B cell (primary cell): Measurements from ENCODE around the gene ASTN2. TPM values are rescaled to one million over a fixed set of nuclear protein-coding genes. Genes with fewer than 3 reads are reported as not detected.

Experiments
- ATAC-seq: fragments of 200-7000 bp; cut with Tn5 transposase; one replicate; pipeline ENCODE4 v1.10.0; 2021; ENCODE audit warnings: low read depth, mild to moderate bottlenecking, moderate number of reproducible peaks, moderate library complexity
- CTCF ChIA-PET: fragments of 350-600 bp; sonication (Branson Sonifier 250); formaldehyde crosslinking; loops from one replicate; lab custom pipeline; 2021; ENCODE audit warnings: antibody characterized with exemption, inconsistent platforms; lab: Charles Lee
- POLR2A ChIA-PET: fragments of 350-600 bp; sonication (Branson Sonifier 250); formaldehyde crosslinking; loops from one replicate; lab custom pipeline; 2021; ENCODE audit warnings: antibody characterized with exemption; lab: Charles Lee
- DNase-seq: peaks from one replicate; pipeline ENCODE4 v3.0.0; 2013
- H2AFZ ChIP-seq: 2 replicates; pipeline ENCODE4 v1.6.1; 2012; ENCODE audit warnings: mild to moderate bottlenecking, low read depth, low read length; ENCODE audit not compliant: insufficient read depth, poor library complexity, severe bottlenecking
- H3K27ac ChIP-seq, 2 donors: 1 replicate in 1 of 2; 2 replicates in 1 of 2; pipeline ENCODE4 v1.5.1; 2012 to 2013; ENCODE audit warnings: low read length in 2 of 2, mild to moderate bottlenecking in 2 of 2, moderate library complexity in 1 of 2
- H3K27me3 ChIP-seq, 4 experiments: fragments of 200-600 bp in 1 of 4; sonication (generic) in 1 of 4; replicated peaks in 1 of 4; 1 replicate in 2 of 4; 2 replicates in 2 of 4; pipeline versions ENCODE4 v1.6.1 to v1.7.0; 2013 to 2016; ENCODE audit warnings: low read length in 3 of 4, mild to moderate bottlenecking in 2 of 4, mixed read lengths in 1 of 4, moderate library complexity in 1 of 4; ENCODE audit not compliant: insufficient read depth in 4 of 4, control insufficient read depth in 3 of 4; ENCODE audit errors: control extremely low read depth in 1 of 4
- H3K36me3 ChIP-seq, 2 experiments: replicated peaks in 1 of 2; 1 replicate in 1 of 2; 2 replicates in 1 of 2; pipeline versions ENCODE4 v1.6.1 to v1.7.1; 2013; ENCODE audit warnings: low read length in 1 of 2; ENCODE audit not compliant: insufficient read depth in 2 of 2, control insufficient read depth in 1 of 2; ENCODE audit errors: control extremely low read depth in 1 of 2, extremely low read depth in 1 of 2
- H3K4me1 ChIP-seq, 2 donors: fragments of 200-600 bp in 1 of 2; sonication (generic) in 1 of 2; 1 replicate in 1 of 2; 2 replicates in 1 of 2; pipeline versions ENCODE4 v1.5.1 to v1.6.1; 2013 to 2017; ENCODE audit warnings: low read length in 2 of 2; ENCODE audit not compliant: control insufficient read depth in 2 of 2, insufficient read depth in 2 of 2
- H3K4me2 ChIP-seq: replicated peaks from 2 replicates; pipeline ENCODE3; 2012; ENCODE audit warnings: mild to moderate bottlenecking, low read depth, low read length; ENCODE audit not compliant: poor library complexity, severe bottlenecking
- H3K4me3 ChIP-seq, 5 experiments: fragments of 200-600 bp in 1 of 5; sonication (generic) in 1 of 5; 1 replicate in 3 of 5; 2 replicates in 2 of 5; pipeline versions ENCODE4 v1.5.1 to v1.7.0; 2011 to 2016; ENCODE audit warnings: low read length in 4 of 5, mild to moderate bottlenecking in 4 of 5, low read depth in 2 of 5, control low read depth in 1 of 5, moderate library complexity in 1 of 5; ENCODE audit not compliant: insufficient read depth in 1 of 5; ENCODE audit errors: control extremely low read depth in 1 of 5, extremely low read depth in 1 of 5
- H3K79me2 ChIP-seq: fragments of 200-600 bp; sonication (generic); one replicate; pipeline ENCODE4 v1.6.0; 2016; ENCODE audit warnings: low read length; ENCODE audit not compliant: control insufficient read depth, insufficient read depth
- H3K9ac ChIP-seq: fragments of 200-600 bp; sonication (generic); 2 replicates; pipeline ENCODE4 v1.6.1; 2017; ENCODE audit warnings: mild to moderate bottlenecking, low read length, moderate library complexity
- H3K9me3 ChIP-seq, 3 donors: one replicate each; pipeline versions ENCODE4 v1.6.1 to v1.7.1; 2013; ENCODE audit warnings: low read length in 2 of 3; ENCODE audit not compliant: control insufficient read depth in 2 of 3, insufficient read depth in 1 of 3; ENCODE audit errors: control extremely low read depth in 1 of 3
- H4K20me1 ChIP-seq: 2 replicates; pipeline ENCODE4 v1.6.0; 2012; ENCODE audit warnings: mild to moderate bottlenecking, low read length; ENCODE audit not compliant: insufficient read depth, control insufficient read depth, poor library complexity, severe bottlenecking
- H3K27ac Mint-ChIP-seq: one replicate; pipeline ENCODE4 v1.8.0; 2021; ENCODE audit warnings: mixed read lengths
- H3K27me3 Mint-ChIP-seq: one replicate; pipeline ENCODE4 v1.8.0; 2021; ENCODE audit warnings: mixed read lengths
- H3K4me1 Mint-ChIP-seq: one replicate; pipeline ENCODE4 v1.8.0; 2021; ENCODE audit warnings: mixed read lengths
- H3K4me3 Mint-ChIP-seq: one replicate; pipeline ENCODE4 v1.8.0; 2021; ENCODE audit warnings: mixed read lengths
- H3K9me3 Mint-ChIP-seq: one replicate; pipeline ENCODE4 v1.8.0; 2022; ENCODE audit warnings: mixed read lengths; ENCODE audit not compliant: insufficient read depth
- EZH2 ChIP-seq: IDR thresholded peaks from 2 replicates; pipeline ENCODE4 v1.6.1; 2012; ENCODE audit warnings: borderline replicate concordance, low read depth, mild to moderate bottlenecking, moderate library complexity, low read length; ENCODE audit not compliant: insufficient read depth, poor library complexity, severe bottlenecking
- WGBS: methylation state at CpG from one replicate; pipeline ENCODE4 v1.1.5; 2013; ENCODE audit warnings: missing lambda C conversion rate; ENCODE audit not compliant: insufficient coverage; 5-methylcytosine and 5-hydroxymethylcytosine counted together
- intact Hi-C: fragments of 100-400 bp; cut with micrococcal nuclease; formaldehyde crosslinking; loops from one replicate; pipeline ENCODE4 v1.10.0; 2022
- polyA plus RNA-seq: library from polyadenylated mRNA; depleted of rRNA; stranded (reverse); fragments of >200 nt; gene quantifications from 2 replicates; pipeline ENCODE4 v1.2.3, GENCODE V29; 2012
- total RNA-seq, 2 donors: library from RNA; stranded (reverse); fragments of 120-200 nt in 1 of 2; gene quantifications; 1 replicate in 1 of 2; 2 replicates in 1 of 2; pipeline versions ENCODE4 v1.2.3 to v1.2.4, GENCODE V29; 2013 to 2022
- TF ChIP-seq, protein P1 (sequence below): fragments of 200-600 bp; IDR thresholded peaks from one replicate; pipeline ENCODE4 v1.8.0; 2022; ENCODE audit warnings: antibody characterized with exemption, mild to moderate bottlenecking

Gene ASTN2
- total and polyA plus RNA-seq, 2 donors (not counting 1 experiment from before 2014, with no cell fraction given) = 1.2 to 3.6 TPM

DNA sequence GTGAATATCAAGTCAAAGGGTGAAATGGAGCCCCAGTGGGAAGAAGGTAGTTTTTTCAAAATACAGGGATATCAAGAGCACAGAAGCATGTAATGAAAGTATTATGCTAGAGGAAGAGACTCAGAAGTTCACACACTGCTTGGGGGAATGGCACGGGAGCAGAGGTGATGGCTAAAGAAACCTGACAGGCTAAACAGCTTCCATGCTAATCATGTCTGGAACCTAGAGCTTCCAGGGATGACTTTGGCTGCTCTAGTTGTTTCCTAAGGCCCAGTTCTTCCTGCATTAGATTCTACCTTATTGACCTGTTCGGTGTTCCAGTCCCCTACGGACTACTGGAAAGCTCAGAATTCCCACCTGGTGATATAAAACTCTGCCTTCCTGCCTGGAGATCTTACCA, 693.4 kb downstream of the ASTN2 start:
- TF ChIP-seq, protein P1, sequence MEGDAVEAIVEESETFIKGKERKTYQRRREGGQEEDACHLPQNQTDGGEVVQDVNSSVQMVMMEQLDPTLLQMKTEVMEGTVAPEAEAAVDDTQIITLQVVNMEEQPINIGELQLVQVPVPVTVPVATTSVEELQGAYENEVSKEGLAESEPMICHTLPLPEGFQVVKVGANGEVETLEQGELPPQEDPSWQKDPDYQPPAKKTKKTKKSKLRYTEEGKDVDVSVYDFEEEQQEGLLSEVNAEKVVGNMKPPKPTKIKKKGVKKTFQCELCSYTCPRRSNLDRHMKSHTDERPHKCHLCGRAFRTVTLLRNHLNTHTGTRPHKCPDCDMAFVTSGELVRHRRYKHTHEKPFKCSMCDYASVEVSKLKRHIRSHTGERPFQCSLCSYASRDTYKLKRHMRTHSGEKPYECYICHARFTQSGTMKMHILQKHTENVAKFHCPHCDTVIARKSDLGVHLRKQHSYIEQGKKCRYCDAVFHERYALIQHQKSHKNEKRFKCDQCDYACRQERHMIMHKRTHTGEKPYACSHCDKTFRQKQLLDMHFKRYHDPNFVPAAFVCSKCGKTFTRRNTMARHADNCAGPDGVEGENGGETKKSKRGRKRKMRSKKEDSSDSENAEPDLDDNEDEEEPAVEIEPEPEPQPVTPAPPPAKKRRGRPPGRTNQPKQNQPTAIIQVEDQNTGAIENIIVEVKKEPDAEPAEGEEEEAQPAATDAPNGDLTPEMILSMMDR = no peak
- TF ChIP-seq EZH2 = no peak
- Histone ChIP-seq H4K20me1 (no peaks in the 10 kb centered on the region), H3K36me3 (no peaks in the 10 kb centered on the region), H2AFZ (no peak overlapping the region), H3K27me3 (peaks cover 0 to 6% (median 0%) of the 10 kb centered on the region in 4 experiments), H3K79me2 (no peaks in the 10 kb centered on the region), H3K27ac (no peak overlapping the region), H3K9me3 (no peaks in the 10 kb centered on the region), H3K4me1 (no peaks in the 10 kb centered on the region), H3K9ac (no peak overlapping the region), H3K4me2 (no peak overlapping the region), H3K4me3 (no peak overlapping the region)
- intact Hi-C loops = no loop called here
- Mint-ChIP-seq H3K4me1 (no peaks in the 10 kb centered on the region), H3K4me3 (no peak overlapping the region), H3K27me3 (peaks cover 15% of the 10 kb centered on the region), H3K9me3 (no peaks in the 10 kb centered on the region), H3K27ac (no peak overlapping the region)
- ATAC-seq = no peak
- no peak for DNase-seq
- ChIA-PET POLR2A (no interaction called here), CTCF (no interaction called here)
- WGBS = 97% methylated on average over 3 of the region's 3 CpGs

GRCh38 chr9:116720111-116720510, 694.7 kb downstream of the ASTN2 start:
- intact Hi-C loops = no loop called here
- Mint-ChIP-seq H3K27ac (no peak overlapping the region), H3K4me1 (no peaks in the 10 kb centered on the region), H3K4me3 (no peak overlapping the region), H3K27me3 (peaks cover 15% of the 10 kb centered on the region), H3K9me3 (no peaks in the 10 kb centered on the region)
- H3K4me2 ChIP-seq = no peak overlapping the region
- no peak overlapping the region for H3K9ac ChIP-seq
- no peak overlapping the region for H3K4me3 ChIP-seq
- H3K9me3 ChIP-seq = no peaks in the 10 kb centered on the region
- no peak overlapping the region for H2AFZ ChIP-seq
- DNase-seq (no peak), ATAC-seq (no peak)
- CTCF ChIA-PET = no interaction called here
- H3K4me1 ChIP-seq = no peaks in the 10 kb centered on the region
- peaks cover 0 to 6% (median 0%) of the 10 kb centered on the region in 4 experiments for H3K27me3 ChIP-seq
- H3K36me3 ChIP-seq = no peaks in the 10 kb centered on the region
- H4K20me1 ChIP-seq = no peaks in the 10 kb centered on the region
- 100% methylated on average over 1 of the region's 2 CpGs for WGBS
- no peaks in the 10 kb centered on the region for H3K79me2 ChIP-seq
- POLR2A ChIA-PET = no interaction called here
- no peak overlapping the region for H3K27ac ChIP-seq
- TF ChIP-seq, protein P1 = no peak
- TF ChIP-seq EZH2 = no peak
